Measurements from ENCODE around the gene PLEKHH1. TPM values are rescaled to one million over a fixed set of nuclear protein-coding genes. Genes with fewer than 3 reads are reported as not detected.

The PLEKHH1 gene
- total and polyA plus RNA-seq, 2 experiments from 2014 or later, result 14.7 to 33.9 TPM

GRCh38 chr14:67522270-67522669 is 10.8 kb upstream of the PLEKHH1 start (continued):
- TF ChIP-seq REST (IDR thresholded peaks at IDR 0.05; ENCODE audit: unreplicated experiment), result no peak

GRCh38 chr14:67523764-67524633 is 9.1 kb upstream of the PLEKHH1 start:
- H2AFZ ChIP-seq, result no peak overlapping the region
- peaks cover 2% of the 10 kb centered on the region for H3K27me3 Mint-ChIP-seq (ENCODE audit: insufficient read depth, low read depth, poor library complexity)

More at GRCh38 chr14:67523764-67524633, 9.1 kb upstream of the PLEKHH1 start:
- TF ChIP-seq ZNF331 (CRISPR knock-in tag; IDR thresholded peaks at IDR 0.05; ENCODE audit: low read depth) (no peak), CTCF (conservative IDR thresholded peaks at IDR 0.05; ENCODE audit: low read depth in 2 of 2) (no peak), ETS1 (IDR thresholded peaks at IDR 0.05) (no peak), ZNF462 (CRISPR knock-in tag; IDR thresholded peaks at IDR 0.05) (no peak), JUNB (IDR thresholded peaks at IDR 0.05; ENCODE audit: unreplicated experiment) (no peak), EZH2phosphoT487 (IDR thresholded peaks at IDR 0.05; ENCODE audit: unreplicated experiment) (no peak), POLR2AphosphoS5 (IDR thresholded peaks at IDR 0.05; ENCODE audit: low read depth) (no peak)
- no peak overlapping the region for H3K27ac ChIP-seq (ENCODE audit: low read depth)
- no peaks in the 10 kb centered on the region for H3K36me3 ChIP-seq (ENCODE audit: insufficient read depth)
- DNase-seq (ENCODE audit: low spot score) (no peak), ATAC-seq (no peak)
- no peak overlapping the region for H3K4me3 ChIP-seq
- H3K27me3 ChIP-seq (ENCODE audit: insufficient read depth), result no peaks in the 10 kb centered on the region
- no peak overlapping the region for H3K4me2 ChIP-seq
- no peaks in the 10 kb centered on the region for H3K9me2 ChIP-seq (ENCODE audit: insufficient read depth)
- H3K4me1 ChIP-seq (ENCODE audit: insufficient read depth), result no peaks in the 10 kb centered on the region
- no peak overlapping the region for H3K4me3 Mint-ChIP-seq
- H3K4me1 Mint-ChIP-seq, result peaks cover 4% of the 10 kb centered on the region
- no peak overlapping the region for H3K27ac Mint-ChIP-seq
- no peaks in the 10 kb centered on the region for H3K9me3 Mint-ChIP-seq
- no peaks in the 10 kb centered on the region for H3K36me3 Mint-ChIP-seq (ENCODE audit: low read depth)
- no peaks in the 10 kb centered on the region for H4K20me1 ChIP-seq (replicated peaks; ENCODE audit: insufficient read depth)
- H3K79me2 ChIP-seq (replicated peaks; ENCODE audit: insufficient read depth), result no peaks in the 10 kb centered on the region
- H3F3A ChIP-seq (replicated peaks; ENCODE audit: low read depth), result no peaks in the 10 kb centered on the region

Measured in GM23338 (cell line).